HCT116 (cell line): ENCODE measurements around the gene FBXO21. TPM values are rescaled to one million over a fixed set of nuclear protein-coding genes. Genes with fewer than 3 reads are reported as not detected.

Experiments used
- ATAC-seq: fragments of 200-7000 bp; cut with Tn5 transposase; 2 replicates; pipeline ENCODE4 v1.9.1; 2020; ENCODE audit warnings: mild to moderate bottlenecking, moderate library complexity
- BruUV-seq: library from RNA; stranded (reverse); fragments of 400-500 nt; replicated peaks from 2 replicates; lab custom pipeline; 2021; lab: Mats Ljungman, UMichigan
- CTCF ChIA-PET: fragments of 300-600 bp; sonication (Branson Sonifier 250); formaldehyde crosslinking; loops from one replicate; lab custom pipeline; 2021; ENCODE audit warnings: antibody characterized with exemption; lab: Charles Lee
- POLR2A ChIA-PET: fragments of 300-600, 350-600 bp; sonication (Branson Sonifier 250); formaldehyde crosslinking; loops from one replicate; lab custom pipeline; 2021; ENCODE audit warnings: antibody characterized with exemption; lab: Charles Lee
- RAD21 ChIA-PET, 2 experiments: fragments of 300-600 bp; sonication (Branson Sonifier 250); formaldehyde crosslinking; loops; one replicate each; lab custom pipeline; 2023; ENCODE audit warnings: low total read pairs in 2 of 2; ENCODE audit not compliant: uncharacterized antibody in 2 of 2, unreplicated experiment in 2 of 2, low non-redundant PET in 1 of 2; lab: Charles Lee
- DNase-seq: peaks from one replicate; pipeline ENCODE4 v3.0.0-alpha.2; 2010; ENCODE audit warnings: low read depth, low spot score
- H2AFZ ChIP-seq: fragments of 200-600 bp; shearing (Covaris generic), sonication (generic); 2 replicates; pipeline ENCODE4 v1.6.1; 2017; ENCODE audit warnings: low read depth, mixed run types, mixed read lengths, antibody characterized with exemption, low read length; ENCODE audit not compliant: poor library complexity, severe bottlenecking
- H3K27ac ChIP-seq: 2 replicates; pipeline ENCODE4 v1.5.1; 2012; ENCODE audit warnings: low read depth, low read length
- H3K27me3 ChIP-seq: fragments of 200-600 bp; sonication (generic); 2 replicates; pipeline ENCODE4 v1.6.1; 2016; ENCODE audit warnings: mixed run types, low read length, mixed read lengths; ENCODE audit not compliant: insufficient read depth
- H3K36me3 ChIP-seq, 2 experiments: fragments of 200-500 bp in 1 of 2; fragments of 200-600 bp in 1 of 2; sonication (Bioruptor generic) in 1 of 2; sonication (generic) in 1 of 2; 2 replicates each; pipeline versions ENCODE4 v1.5.1 to v1.6.1; 2014 to 2016; ENCODE audit warnings: low read length in 2 of 2, inconsistent platforms in 1 of 2, mixed read lengths in 1 of 2, mixed run types in 1 of 2; ENCODE audit not compliant: insufficient read depth in 2 of 2, control insufficient read depth in 1 of 2
- H3K4me1 ChIP-seq, 2 experiments: fragments of 200-600 bp in 1 of 2; sonication (generic) in 1 of 2; 2 replicates each; pipeline versions ENCODE4 v1.5.1 to v1.6.1; 2012 to 2017; ENCODE audit warnings: low read length in 2 of 2, inconsistent platforms in 1 of 2, mild to moderate bottlenecking in 1 of 2, mixed read lengths in 1 of 2, mixed run types in 1 of 2, moderate library complexity in 1 of 2; ENCODE audit not compliant: insufficient read depth in 2 of 2, control insufficient read depth in 1 of 2
- H3K4me2 ChIP-seq: fragments of 200-600 bp; sonication (generic); 2 replicates; pipeline ENCODE4 v1.6.1; 2017; ENCODE audit warnings: mixed run types, low read length, mixed read lengths
- H3K4me3 ChIP-seq, 2 experiments: fragments of 200-600 bp in 1 of 2; sonication (generic) in 1 of 2; replicated peaks in 1 of 2; 2 replicates each; pipeline ENCODE4 v1.5.1; 2011 to 2016; ENCODE audit warnings: low read length in 2 of 2, control low read depth in 1 of 2, low read depth in 1 of 2, mild to moderate bottlenecking in 1 of 2, mixed read lengths in 1 of 2, mixed run types in 1 of 2
- H3K79me2 ChIP-seq: fragments of 200-600 bp; sonication (generic); 2 replicates; pipeline ENCODE4 v1.6.1; 2017; ENCODE audit warnings: mild to moderate bottlenecking, mixed run types, low read length, moderate library complexity, mixed read lengths; ENCODE audit not compliant: insufficient read depth
- H3K9ac ChIP-seq: fragments of 200-600 bp; sonication (generic); 2 replicates; pipeline ENCODE4 v1.6.1; 2016; ENCODE audit warnings: low read length, mixed read lengths
- H3K9me2 ChIP-seq: fragments of 200-600 bp; sonication (generic), shearing (Covaris generic); 2 replicates; pipeline ENCODE4 v1.6.1; 2017; ENCODE audit warnings: mixed run types, mild to moderate bottlenecking, moderate library complexity; ENCODE audit not compliant: insufficient read depth
- H3K9me3 ChIP-seq, 2 experiments: fragments of 200-500 bp in 1 of 2; fragments of 200-600 bp in 1 of 2; sonication (Bioruptor generic) in 1 of 2; sonication (generic) in 1 of 2; 2 replicates each; pipeline ENCODE4 v1.6.1; 2014 to 2017; ENCODE audit warnings: low read length in 2 of 2, mixed read lengths in 2 of 2, inconsistent platforms in 1 of 2, low read depth in 1 of 2, mild to moderate bottlenecking in 1 of 2, mixed run types in 1 of 2, moderate library complexity in 1 of 2; ENCODE audit not compliant: control insufficient read depth in 1 of 2, insufficient read depth in 1 of 2
- H4K20me1 ChIP-seq: fragments of 200-600 bp; sonication (generic), shearing (Covaris generic); 2 replicates; pipeline ENCODE4 v1.6.1; 2017; ENCODE audit warnings: mixed run types, mild to moderate bottlenecking, moderate library complexity; ENCODE audit not compliant: insufficient read depth
- CBX3 ChIP-seq: IDR thresholded peaks from 2 replicates; pipeline ENCODE4 v1.6.1; 2012; ENCODE audit warnings: low read depth
- CEBPB ChIP-seq: IDR thresholded peaks from 2 replicates; pipeline ENCODE4 v1.6.1; 2012; ENCODE audit warnings: low read depth
- EGR1 ChIP-seq: IDR thresholded peaks from 2 replicates; pipeline ENCODE4 v1.6.1; 2012; ENCODE audit warnings: low read depth
- ELF1 ChIP-seq: IDR thresholded peaks from 2 replicates; pipeline ENCODE4 v1.6.1; 2012; ENCODE audit warnings: low read depth, borderline replicate concordance
- EZH2phosphoT487 ChIP-seq: fragments of 200-600 bp; IDR thresholded peaks from 2 replicates; pipeline ENCODE4 v1.6.1; 2018; ENCODE audit warnings: antibody characterized with exemption, borderline replicate concordance
- FOSL1 ChIP-seq: IDR thresholded peaks from 2 replicates; pipeline ENCODE4 v1.6.1; 2012; ENCODE audit warnings: low read depth
- POLR2A ChIP-seq: IDR thresholded peaks from 2 replicates; pipeline ENCODE4 v1.7.0; 2011; ENCODE audit warnings: borderline replicate concordance; ENCODE audit not compliant: insufficient read depth, insufficient read length; ENCODE audit errors: extremely low read depth
- POLR2AphosphoS5 ChIP-seq: IDR thresholded peaks from 2 replicates; pipeline ENCODE4 v1.6.1; 2011; ENCODE audit warnings: mild to moderate bottlenecking, low read depth, low read length, moderate library complexity
- RAD21 ChIP-seq: IDR thresholded peaks from 2 replicates; pipeline ENCODE4 v1.6.1; 2012; ENCODE audit warnings: low read depth, mild to moderate bottlenecking
- SP1 ChIP-seq: IDR thresholded peaks from 2 replicates; pipeline ENCODE4 v1.6.1; 2012; ENCODE audit warnings: low read depth
- SRF ChIP-seq: IDR thresholded peaks from 2 replicates; pipeline ENCODE4 v1.6.1; 2012; ENCODE audit warnings: low read depth
- TCF7L2 ChIP-seq: IDR thresholded peaks from 2 replicates; pipeline ENCODE4 v1.7.0; 2011; ENCODE audit warnings: borderline replicate concordance, inconsistent platforms; ENCODE audit not compliant: insufficient read depth, insufficient read length; ENCODE audit errors: extremely low read depth
- ZFX ChIP-seq: fragments of 450-650 bp; IDR thresholded peaks from 2 replicates; pipeline ENCODE4 v1.6.1; 2017
- ZNF274 ChIP-seq: fragments of 200-500 bp; sonication (Bioruptor generic); IDR thresholded peaks from 2 replicates; pipeline ENCODE4 v1.6.1; 2014; ENCODE audit warnings: mild to moderate bottlenecking, low read depth, low read length, inconsistent platforms
- intact Hi-C: fragments of 100-400 bp; cut with micrococcal nuclease; formaldehyde crosslinking; loops from 2 replicates; pipeline ENCODE4 v1.10.0; 2022
- total RNA-seq: library from RNA; stranded (reverse); gene quantifications from one replicate; pipeline ENCODE4 v1.2.1, GENCODE V29; 2021; ENCODE audit not compliant: unreplicated experiment
- TF ChIP-seq, protein P1 (sequence below): IDR thresholded peaks from 2 replicates; pipeline ENCODE4 v1.6.1; 2012
- TF ChIP-seq, protein P2 (sequence below): IDR thresholded peaks from 2 replicates; pipeline ENCODE4 v1.6.1; 2012; ENCODE audit warnings: low read depth
- TF ChIP-seq, protein P3 (sequence below): IDR thresholded peaks from 2 replicates; pipeline ENCODE4 v1.6.1; 2011; ENCODE audit warnings: mild to moderate bottlenecking, low read length, moderate library complexity; ENCODE audit not compliant: insufficient replicate concordance; ENCODE audit errors: extremely low read depth
- TF ChIP-seq, protein P4 (sequence below): IDR thresholded peaks from 2 replicates; pipeline ENCODE4 v1.6.1; 2012
- TF ChIP-seq, protein P5 (sequence below), 3 experiments: fragments of 200-600 bp in 1 of 3; sonication (generic) in 1 of 3; IDR thresholded peaks in 2 of 3; conservative IDR thresholded peaks in 1 of 3; 2 replicates each; pipeline ENCODE4 v1.5.1; 2012 to 2017; ENCODE audit warnings: low read depth in 2 of 3, low read length in 2 of 3, antibody characterized with exemption in 1 of 3, borderline replicate concordance in 1 of 3, control low read depth in 1 of 3, mild to moderate bottlenecking in 1 of 3, mixed read lengths in 1 of 3, mixed run types in 1 of 3, moderate library complexity in 1 of 3; ENCODE audit not compliant: insufficient read depth in 1 of 3

FBXO21 gene
- total RNA-seq, 1 experiment from 2014 or later, result 45.5 TPM

DNA sequence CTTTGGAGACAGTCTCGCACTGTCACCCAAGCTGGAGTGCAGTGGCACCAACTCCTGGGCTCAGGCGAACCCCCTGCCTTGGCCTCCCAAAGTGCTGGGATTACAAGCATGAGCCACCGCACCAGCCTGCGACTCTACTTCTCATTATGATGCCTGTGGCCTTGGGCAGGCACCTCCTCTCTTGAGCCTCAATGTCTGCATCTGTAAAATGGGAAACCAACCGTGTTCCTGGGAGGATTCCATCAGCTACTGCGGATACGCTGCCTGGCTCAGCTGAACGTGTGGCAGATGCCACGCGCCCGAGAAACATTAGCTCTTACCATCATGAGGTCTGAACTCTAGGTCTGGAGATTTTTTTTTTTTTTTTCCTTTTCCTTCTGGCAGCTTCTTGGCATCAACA is 96.8 kb downstream of the FBXO21 start:
- no peak overlapping the region for H3K4me2 ChIP-seq
- no peak overlapping the region for H3K9ac ChIP-seq
- H3K27me3 ChIP-seq, result peaks cover 18% of the 10 kb centered on the region
- no peaks in the 10 kb centered on the region for H3K9me3 ChIP-seq
- intact Hi-C loops, result no loop called here
- no peak overlapping the region for H3K4me3 ChIP-seq
- no peak for ATAC-seq
- no TSS peak for BruUV-seq
- H2AFZ ChIP-seq, result no peak overlapping the region
- no peak for DNase-seq
- no peaks in the 10 kb centered on the region for H3K79me2 ChIP-seq
- H4K20me1 ChIP-seq, result no peaks in the 10 kb centered on the region
- ChIA-PET POLR2A (no interaction called here), CTCF (no interaction called here), RAD21 (no interaction called here)
- no peak overlapping the region for H3K27ac ChIP-seq
- H3K9me2 ChIP-seq, result no peaks in the 10 kb centered on the region
- H3K4me1 ChIP-seq, result peaks cover 10 to 19% of the 10 kb centered on the region in 2 experiments
- TF ChIP-seq TCF7L2 (no peak), ZNF274 (no peak), RAD21 (no peak), SRF (no peak), EZH2phosphoT487 (no peak), POLR2AphosphoS5 (no peak), ZFX (no peak), CEBPB (no peak), POLR2A (no peak), ELF1 (no peak), EGR1 (no peak), SP1 (no peak), CBX3 (no peak), FOSL1 (no peak)
- TF ChIP-seq, protein P1, sequence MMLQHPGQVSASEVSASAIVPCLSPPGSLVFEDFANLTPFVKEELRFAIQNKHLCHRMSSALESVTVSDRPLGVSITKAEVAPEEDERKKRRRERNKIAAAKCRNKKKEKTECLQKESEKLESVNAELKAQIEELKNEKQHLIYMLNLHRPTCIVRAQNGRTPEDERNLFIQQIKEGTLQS, result no peak
- TF ChIP-seq, protein P2, sequence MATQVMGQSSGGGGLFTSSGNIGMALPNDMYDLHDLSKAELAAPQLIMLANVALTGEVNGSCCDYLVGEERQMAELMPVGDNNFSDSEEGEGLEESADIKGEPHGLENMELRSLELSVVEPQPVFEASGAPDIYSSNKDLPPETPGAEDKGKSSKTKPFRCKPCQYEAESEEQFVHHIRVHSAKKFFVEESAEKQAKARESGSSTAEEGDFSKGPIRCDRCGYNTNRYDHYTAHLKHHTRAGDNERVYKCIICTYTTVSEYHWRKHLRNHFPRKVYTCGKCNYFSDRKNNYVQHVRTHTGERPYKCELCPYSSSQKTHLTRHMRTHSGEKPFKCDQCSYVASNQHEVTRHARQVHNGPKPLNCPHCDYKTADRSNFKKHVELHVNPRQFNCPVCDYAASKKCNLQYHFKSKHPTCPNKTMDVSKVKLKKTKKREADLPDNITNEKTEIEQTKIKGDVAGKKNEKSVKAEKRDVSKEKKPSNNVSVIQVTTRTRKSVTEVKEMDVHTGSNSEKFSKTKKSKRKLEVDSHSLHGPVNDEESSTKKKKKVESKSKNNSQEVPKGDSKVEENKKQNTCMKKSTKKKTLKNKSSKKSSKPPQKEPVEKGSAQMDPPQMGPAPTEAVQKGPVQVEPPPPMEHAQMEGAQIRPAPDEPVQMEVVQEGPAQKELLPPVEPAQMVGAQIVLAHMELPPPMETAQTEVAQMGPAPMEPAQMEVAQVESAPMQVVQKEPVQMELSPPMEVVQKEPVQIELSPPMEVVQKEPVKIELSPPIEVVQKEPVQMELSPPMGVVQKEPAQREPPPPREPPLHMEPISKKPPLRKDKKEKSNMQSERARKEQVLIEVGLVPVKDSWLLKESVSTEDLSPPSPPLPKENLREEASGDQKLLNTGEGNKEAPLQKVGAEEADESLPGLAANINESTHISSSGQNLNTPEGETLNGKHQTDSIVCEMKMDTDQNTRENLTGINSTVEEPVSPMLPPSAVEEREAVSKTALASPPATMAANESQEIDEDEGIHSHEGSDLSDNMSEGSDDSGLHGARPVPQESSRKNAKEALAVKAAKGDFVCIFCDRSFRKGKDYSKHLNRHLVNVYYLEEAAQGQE, result no peak
- TF ChIP-seq, protein P3, sequence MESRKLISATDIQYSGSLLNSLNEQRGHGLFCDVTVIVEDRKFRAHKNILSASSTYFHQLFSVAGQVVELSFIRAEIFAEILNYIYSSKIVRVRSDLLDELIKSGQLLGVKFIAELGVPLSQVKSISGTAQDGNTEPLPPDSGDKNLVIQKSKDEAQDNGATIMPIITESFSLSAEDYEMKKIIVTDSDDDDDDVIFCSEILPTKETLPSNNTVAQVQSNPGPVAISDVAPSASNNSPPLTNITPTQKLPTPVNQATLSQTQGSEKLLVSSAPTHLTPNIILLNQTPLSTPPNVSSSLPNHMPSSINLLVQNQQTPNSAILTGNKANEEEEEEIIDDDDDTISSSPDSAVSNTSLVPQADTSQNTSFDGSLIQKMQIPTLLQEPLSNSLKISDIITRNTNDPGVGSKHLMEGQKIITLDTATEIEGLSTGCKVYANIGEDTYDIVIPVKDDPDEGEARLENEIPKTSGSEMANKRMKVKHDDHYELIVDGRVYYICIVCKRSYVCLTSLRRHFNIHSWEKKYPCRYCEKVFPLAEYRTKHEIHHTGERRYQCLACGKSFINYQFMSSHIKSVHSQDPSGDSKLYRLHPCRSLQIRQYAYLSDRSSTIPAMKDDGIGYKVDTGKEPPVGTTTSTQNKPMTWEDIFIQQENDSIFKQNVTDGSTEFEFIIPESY, result no peak
- TF ChIP-seq, protein P4, sequence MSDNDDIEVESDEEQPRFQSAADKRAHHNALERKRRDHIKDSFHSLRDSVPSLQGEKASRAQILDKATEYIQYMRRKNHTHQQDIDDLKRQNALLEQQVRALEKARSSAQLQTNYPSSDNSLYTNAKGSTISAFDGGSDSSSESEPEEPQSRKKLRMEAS, result no peak
- TF ChIP-seq, protein P5, sequence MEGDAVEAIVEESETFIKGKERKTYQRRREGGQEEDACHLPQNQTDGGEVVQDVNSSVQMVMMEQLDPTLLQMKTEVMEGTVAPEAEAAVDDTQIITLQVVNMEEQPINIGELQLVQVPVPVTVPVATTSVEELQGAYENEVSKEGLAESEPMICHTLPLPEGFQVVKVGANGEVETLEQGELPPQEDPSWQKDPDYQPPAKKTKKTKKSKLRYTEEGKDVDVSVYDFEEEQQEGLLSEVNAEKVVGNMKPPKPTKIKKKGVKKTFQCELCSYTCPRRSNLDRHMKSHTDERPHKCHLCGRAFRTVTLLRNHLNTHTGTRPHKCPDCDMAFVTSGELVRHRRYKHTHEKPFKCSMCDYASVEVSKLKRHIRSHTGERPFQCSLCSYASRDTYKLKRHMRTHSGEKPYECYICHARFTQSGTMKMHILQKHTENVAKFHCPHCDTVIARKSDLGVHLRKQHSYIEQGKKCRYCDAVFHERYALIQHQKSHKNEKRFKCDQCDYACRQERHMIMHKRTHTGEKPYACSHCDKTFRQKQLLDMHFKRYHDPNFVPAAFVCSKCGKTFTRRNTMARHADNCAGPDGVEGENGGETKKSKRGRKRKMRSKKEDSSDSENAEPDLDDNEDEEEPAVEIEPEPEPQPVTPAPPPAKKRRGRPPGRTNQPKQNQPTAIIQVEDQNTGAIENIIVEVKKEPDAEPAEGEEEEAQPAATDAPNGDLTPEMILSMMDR (IDR thresholded peaks at IDR 0.05 in 2 of 3, conservative IDR thresholded peaks at IDR 0.05 in 1 of 3; ENCODE audit: borderline replicate concordance in 1 of 3, insufficient read depth in 1 of 3, low read depth in 2 of 3, low read length in 2 of 3), result no peak
- H3K36me3 ChIP-seq, result no peaks in the 10 kb centered on the region
